Left kidney (tissue), 2 donors: ENCODE results near the gene JUND. TPM values are rescaled to one million over a fixed set of nuclear protein-coding genes. Genes with fewer than 3 reads are reported as not detected.

Experiments used
- DNase-seq: peaks from one replicate; pipeline ENCODE4 v3.0.0-alpha.2; 2013
- polyA plus RNA-seq: library from polyadenylated mRNA; unstranded; fragments of 120-200 nt; gene quantifications from one replicate; pipeline ENCODE4 v1.2.1, GENCODE V29; 2013; ENCODE audit not compliant: insufficient read length

JUND gene
- polyA plus RNA-seq, 1 donor = 55.1 TPM

- DNase-seq = no peak
Measured at GRCh38 chr19:18309525-18310064, 28.2 kb upstream of the JUND start.

- DNase-seq = no peak
Measured at GRCh38 chr19:18308948-18309325, 27.5 kb upstream of the JUND start.

- no peak for DNase-seq
Measured at GRCh38 chr19:18308051-18308947, 26.9 kb upstream of the JUND start.

GRCh38 chr19:18307271-18307681 is 25.9 kb upstream of the JUND start:
- DNase-seq = no peak

- DNase-seq = no peak
Measured at GRCh38 chr19:18306888-18307260, 25.5 kb upstream of the JUND start.

- DNase-seq = no peak
Measured at GRCh38 chr19:18306209-18306887, 24.9 kb upstream of the JUND start.

- peak; percentile 71 for DNase-seq
Measured at GRCh38 chr19:18304458-18305310, 23.3 kb upstream of the JUND start.

- DNase-seq = no peak
Measured at GRCh38 chr19:18304208-18304457, 22.7 kb upstream of the JUND start.

- DNase-seq = no peak
Measured at GRCh38 chr19:18301718-18302111, 20.3 kb upstream of the JUND start.

- no peak for DNase-seq
Measured at GRCh38 chr19:18300930-18301717, 19.7 kb upstream of the JUND start.

GRCh38 chr19:18299654-18300053 is 18.2 kb upstream of the JUND start:
- no peak for DNase-seq

- no peak for DNase-seq
Measured at GRCh38 chr19:18298601-18299000, 17.2 kb upstream of the JUND start.

GRCh38 chr19:18297308-18297707 is 15.9 kb upstream of the JUND start:
- no peak for DNase-seq

GRCh38 chr19:18295034-18295451 is 13.6 kb upstream of the JUND start:
- DNase-seq = no peak

- DNase-seq = no peak
Measured at GRCh38 chr19:18294467-18294864, 13.0 kb upstream of the JUND start.

- DNase-seq = no peak
Measured at GRCh38 chr19:18293642-18294466, 12.4 kb upstream of the JUND start.

GRCh38 chr19:18292810-18293641 is 11.6 kb upstream of the JUND start:
- DNase-seq = no peak

GRCh38 chr19:18292462-18292809 is 11.0 kb upstream of the JUND start:
- no peak for DNase-seq

GRCh38 chr19:18291590-18292461 is 10.4 kb upstream of the JUND start:
- peak; percentile 89 for DNase-seq
